Raji (cell line): ENCODE data around the gene KRT12.

Source experiments
- POLR2A ChIP-seq: IDR thresholded peaks from 2 replicates; pipeline ENCODE4 v1.6.1; 2011; ENCODE audit warnings: low read depth, low read length, control low read depth; ENCODE audit not compliant: insufficient read depth

The KRT12 gene

GRCh38 chr17:40895106-40895730 is 28.2 kb upstream of the KRT12 start:
- TF ChIP-seq POLR2A = no peak

DNA sequence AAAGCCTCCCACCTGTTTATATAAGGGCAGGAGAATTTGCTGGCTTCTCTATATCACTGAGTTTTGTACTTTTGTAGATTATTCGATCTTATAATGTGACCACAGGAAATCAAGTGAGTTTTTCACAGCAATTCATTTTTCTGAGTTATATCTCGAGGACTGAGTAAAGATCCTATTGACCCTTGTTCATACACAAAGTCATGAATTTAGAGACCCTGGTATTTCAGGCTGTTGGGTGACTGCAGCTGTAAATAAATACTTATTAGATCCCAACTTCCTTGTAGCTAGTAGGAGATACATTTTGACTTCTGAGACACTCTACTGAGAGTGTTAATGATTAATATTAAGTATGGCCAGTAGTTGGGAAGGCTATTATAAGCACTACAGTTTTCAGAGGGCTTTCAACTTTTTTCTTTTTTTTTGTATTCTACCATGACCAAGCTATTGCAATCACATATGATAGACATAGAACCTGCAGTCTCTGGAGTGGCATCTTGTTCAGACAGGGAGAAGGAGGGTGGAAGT is 21.2 kb upstream of the KRT12 start:
- no peak for TF ChIP-seq POLR2A

DNA sequence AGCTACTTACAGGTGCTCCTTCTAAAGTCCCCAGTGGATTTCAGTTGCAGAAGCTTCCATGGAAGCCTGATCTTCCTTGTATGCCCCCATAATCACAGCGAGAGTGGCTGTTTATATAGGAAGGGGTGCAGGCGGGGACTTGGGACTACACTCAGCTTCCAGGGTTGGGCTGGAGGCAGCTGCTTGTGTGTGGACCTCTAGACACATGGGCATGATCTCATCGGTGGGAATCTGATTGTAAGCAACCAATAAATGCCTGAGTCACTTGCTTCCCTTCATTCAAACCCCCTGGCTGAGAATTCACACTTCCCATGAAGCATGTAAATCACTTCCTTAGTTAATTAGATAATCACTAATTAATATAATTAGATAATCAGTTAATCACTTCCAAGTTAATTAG is 19.1 kb upstream of the KRT12 start:
- no peak for TF ChIP-seq POLR2A

DNA sequence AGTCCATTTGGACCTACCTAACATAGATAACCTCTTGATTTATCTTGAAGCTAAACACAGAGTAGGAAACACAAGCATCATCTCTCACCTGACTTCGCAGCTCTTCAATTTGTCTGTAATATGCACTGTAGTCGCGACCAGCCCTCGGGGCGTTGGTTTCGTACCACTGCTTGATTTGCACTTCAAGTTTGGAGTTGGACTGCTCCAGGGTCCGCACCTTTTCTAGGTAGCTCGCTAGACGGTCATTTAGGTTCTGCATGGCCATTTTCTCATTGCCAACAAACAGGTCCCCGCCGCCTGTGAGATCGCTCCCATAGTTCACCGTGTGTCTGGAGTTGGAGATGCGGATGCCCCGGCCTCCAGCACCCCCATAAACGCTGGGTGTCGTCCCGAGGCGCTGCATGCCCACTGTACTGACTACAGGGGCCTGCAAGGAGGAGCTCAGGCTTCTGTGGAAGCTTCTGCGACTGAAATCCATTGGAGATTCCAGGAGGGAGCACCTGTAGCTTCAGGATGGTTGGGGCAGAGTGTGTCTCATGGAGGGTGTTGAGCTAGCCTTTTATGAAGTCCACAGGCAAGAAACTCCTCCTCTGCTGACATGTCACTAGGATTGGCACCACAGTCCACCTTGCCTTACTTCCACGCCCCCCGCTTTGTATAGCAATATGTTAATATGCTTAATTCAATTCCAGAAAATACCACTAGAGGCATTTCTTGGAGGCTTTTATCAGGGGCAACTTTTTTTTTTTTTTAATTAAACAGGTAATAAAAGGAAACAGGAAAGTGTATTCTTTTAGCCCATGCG is 17.9 kb upstream of the KRT12 start, which contains the start of gene KRT20:
Gene KRT20 (minus strand): TSS at position 535 of the 805 bp plus-strand sequence. CDS start 57 bp downstream, at position 478.
- no peak for TF ChIP-seq POLR2A

GRCh38 chr17:40883626-40884334 is 16.8 kb upstream of the KRT12 start:
- no peak for TF ChIP-seq POLR2A

DNA sequence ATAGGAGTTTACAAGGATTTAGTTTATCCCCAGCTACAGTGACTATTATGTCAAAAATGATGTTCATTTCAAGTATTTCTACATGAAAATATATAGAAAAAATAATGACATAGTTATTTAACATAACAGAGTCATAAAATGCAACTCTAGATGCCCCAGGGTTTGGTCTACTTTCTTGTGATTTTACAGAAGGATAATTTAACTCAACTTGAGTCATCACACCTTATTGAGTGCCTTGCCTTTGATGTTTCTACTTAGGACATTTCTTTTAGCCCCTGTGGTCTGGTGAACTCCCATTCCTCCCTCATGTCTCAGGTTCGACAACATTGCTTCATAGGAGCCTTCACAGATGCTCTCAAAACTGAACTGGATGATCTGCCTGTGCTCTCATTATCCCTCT is 16.0 kb upstream of the KRT12 start:
- TF ChIP-seq POLR2A = no peak

DNA sequence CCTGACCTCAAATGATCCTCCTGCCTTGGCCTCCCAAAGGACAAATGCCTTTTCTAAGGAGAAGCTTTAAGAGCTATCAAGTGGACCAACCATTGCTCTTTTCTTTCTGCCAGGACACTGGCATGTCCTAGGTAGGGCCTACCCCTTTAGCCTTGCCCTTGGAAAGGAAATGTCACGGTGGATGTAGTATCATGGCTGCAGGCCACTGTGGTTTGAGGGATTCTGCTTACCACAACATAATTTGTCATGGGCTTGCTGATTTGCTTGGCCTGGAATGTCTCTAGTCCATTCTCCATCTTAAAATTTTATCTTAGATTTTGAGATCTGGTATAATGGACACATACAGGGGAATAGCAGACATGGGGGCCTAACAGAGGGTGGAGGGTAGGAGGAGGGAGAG is 12.0 kb upstream of the KRT12 start:
- TF ChIP-seq POLR2A = no peak

DNA sequence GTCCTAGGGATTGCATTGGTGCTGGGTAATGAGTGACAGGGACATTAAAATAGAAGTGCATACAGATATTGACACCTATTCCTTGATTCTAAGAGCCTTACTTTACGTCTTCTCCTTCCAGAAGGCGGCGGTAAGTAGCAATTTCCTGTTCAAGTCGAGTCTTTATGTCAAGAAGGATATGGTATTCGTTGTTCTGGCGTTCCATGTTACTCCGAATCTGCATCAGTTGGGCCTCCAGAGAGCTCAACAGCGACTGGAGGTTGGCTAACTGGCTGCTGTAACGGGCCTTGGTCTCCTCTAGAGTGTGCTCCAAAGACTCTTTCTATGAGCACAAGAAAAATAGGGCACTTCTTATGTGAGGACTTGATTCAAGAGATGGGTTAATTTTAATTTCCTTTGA is 11.0 kb upstream of the KRT12 start:
- no peak for TF ChIP-seq POLR2A

DNA sequence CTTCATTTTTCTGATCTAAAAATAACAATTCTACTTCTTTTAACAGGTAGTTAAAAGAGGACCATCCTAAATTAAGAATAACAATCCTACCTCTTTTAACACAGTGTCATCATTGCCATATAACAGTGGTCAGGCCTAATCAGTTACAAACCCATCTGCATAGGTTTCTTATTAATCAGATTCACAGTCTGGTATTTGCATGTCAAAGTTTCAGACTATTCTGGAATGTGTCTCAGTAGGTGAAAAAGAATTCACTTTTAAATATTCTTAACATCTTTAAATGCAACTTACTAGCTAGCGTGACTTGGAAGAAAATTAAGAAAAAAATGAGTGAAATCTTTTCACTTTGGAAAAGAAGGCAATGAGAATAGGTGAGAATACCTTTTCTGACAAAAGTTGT is 6.8 kb upstream of the KRT12 start:
- no peak for TF ChIP-seq POLR2A

GRCh38 chr17:40873255-40873654 is 6.2 kb upstream of the KRT12 start:
- no peak for TF ChIP-seq POLR2A

DNA sequence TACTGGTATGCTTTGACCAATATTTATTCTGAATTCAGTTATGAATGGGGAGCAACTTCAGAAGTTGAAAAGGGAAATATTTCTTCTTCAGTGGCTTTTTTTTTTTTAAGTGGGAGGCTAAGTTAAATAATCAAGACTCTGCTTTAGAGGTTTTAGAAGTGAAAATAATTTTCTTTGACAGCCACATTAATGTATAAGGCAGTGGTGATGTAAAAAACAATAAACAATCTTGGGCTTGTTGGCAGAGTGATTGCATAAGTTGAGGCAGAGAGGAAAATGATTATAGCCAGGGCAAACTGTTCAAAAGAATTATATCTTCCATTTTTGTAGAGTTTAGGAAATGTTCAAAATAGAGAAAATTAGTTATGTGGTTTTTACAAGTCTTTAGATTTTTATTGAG is 5.4 kb upstream of the KRT12 start:
- no peak for TF ChIP-seq POLR2A

GRCh38 chr17:40871316-40871715 is 4.3 kb upstream of the KRT12 start:
- TF ChIP-seq POLR2A = no peak

- TF ChIP-seq POLR2A = no peak
Observed at GRCh38 chr17:40870136-40870535, 3.1 kb upstream of the KRT12 start.

GRCh38 chr17:40864661-40865390 is 2.2 kb downstream of the KRT12 start:
- TF ChIP-seq POLR2A = no peak
